Stomach (tissue), 4 donors: ENCODE results near the gene ERVFRD-1.

ENCODE experiments used
- CTCF ChIP-seq, 7 experiments: fragments of 450-650 bp in 4 of 7; fragments of 200-600 bp in 3 of 7; sonication (generic) in 3 of 7; IDR thresholded peaks; one replicate each; pipeline ENCODE4 v1.5.1; 2016 to 2019; ENCODE audit warnings: antibody characterized with exemption in 7 of 7, control low read depth in 2 of 7, mild to moderate bottlenecking in 1 of 7
- EP300 ChIP-seq: sonication (generic); formaldehyde crosslinking; IDR thresholded peaks from one replicate; pipeline ENCODE4 v1.6.1; 2017; ENCODE audit warnings: antibody characterized with exemption
- POLR2A ChIP-seq, 4 donors: fragments of 450-650 bp; IDR thresholded peaks; one replicate each; pipeline ENCODE4 v1.6.1; 2016; ENCODE audit warnings: antibody characterized with exemption in 4 of 4, control low read depth in 2 of 4, mild to moderate bottlenecking in 1 of 4, moderate library complexity in 1 of 4

GRCh38 chr6:11136809-11137208 lies 25.3 kb upstream of the ERVFRD-1 start:
- TF ChIP-seq POLR2A (IDR thresholded peaks at IDR 0.05) (no peak), EP300 (no peak), CTCF (IDR thresholded peaks at IDR 0.05) (no peak)
